ENCODE data around the gene GIMAP6. TPM values are rescaled to one million over a fixed set of nuclear protein-coding genes. Genes with fewer than 3 reads are reported as not detected.

The GIMAP6 gene
- total RNA-seq: 73.6 and 150 TPM in 2 replicates

DNA sequence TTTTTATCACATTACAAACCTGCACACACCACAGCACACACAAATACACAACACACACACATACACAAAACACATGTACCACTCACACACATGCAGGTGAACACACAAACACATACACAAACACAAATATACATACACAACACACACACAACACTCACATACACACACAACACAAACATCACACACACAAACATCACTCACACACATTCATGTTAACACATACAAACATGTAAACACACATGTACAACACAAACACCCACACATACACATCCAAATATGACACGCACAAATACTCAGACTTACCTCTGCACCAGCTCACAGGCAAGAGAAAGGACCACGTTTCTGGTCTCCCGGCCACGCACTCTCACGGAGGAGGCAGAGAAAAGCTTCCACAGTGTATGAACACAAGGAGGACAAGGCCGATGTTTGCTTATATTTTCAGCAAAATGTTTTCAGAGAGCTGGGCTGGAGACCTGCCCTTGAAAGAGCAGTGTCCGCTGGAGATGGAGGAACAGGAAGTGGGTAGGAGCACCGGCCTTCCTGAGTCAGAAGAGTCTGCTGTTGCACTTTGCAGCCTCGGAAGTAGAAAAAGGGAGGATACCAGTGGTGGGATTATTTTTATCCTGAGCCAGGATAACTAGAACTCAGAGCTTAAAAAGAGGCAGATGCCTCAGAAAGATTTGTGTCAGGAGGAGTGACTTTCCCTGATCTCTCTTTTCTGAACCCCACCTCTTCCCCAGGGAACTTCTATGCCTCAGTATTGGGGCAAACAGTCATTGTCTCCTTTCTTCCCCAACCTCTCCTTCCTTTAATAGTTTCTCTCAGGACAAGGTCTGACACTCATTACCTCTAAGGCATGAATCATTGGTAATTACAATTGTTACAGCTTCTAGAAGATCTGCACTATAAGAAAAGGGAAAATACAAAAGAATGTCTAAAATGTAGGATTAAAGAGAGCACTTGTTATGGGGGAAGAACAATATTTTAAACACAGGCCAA lies at the start of gene GIMAP6:
TSS of gene GIMAP6 (minus strand) at position 520 of the 999 bp plus-strand sequence. CDS start 2,243 bp downstream, outside the sequence.

Other genes starting within 250 kb of the GIMAP6 start
- gene GIMAP8, start 181.8 kb downstream of the GIMAP6 start, total RNA-seq: 38.5 and 60.6 TPM in 2 replicates
- gene GIMAP7, start 117.5 kb downstream of the GIMAP6 start, total RNA-seq: 16.2 and 41.9 TPM in 2 replicates
- gene GIMAP4, start 65.0 kb downstream of the GIMAP6 start, total RNA-seq: 135 and 204 TPM in 2 replicates
- 47.5 and 55.9 TPM in 2 replicates for gene GIMAP2, start 53.3 kb upstream of the GIMAP6 start, total RNA-seq
- 12.9 and 14.3 TPM in 2 replicates for gene GIMAP1, start 84.2 kb upstream of the GIMAP6 start, total RNA-seq
- 13.6 and 42.8 TPM in 2 replicates for gene GIMAP5, start 105.0 kb upstream of the GIMAP6 start, total RNA-seq
- 0.09 TPM in 1 of 2 replicates, not detected in the other for gene TMEM176B, start 168.0 kb upstream of the GIMAP6 start, total RNA-seq
- gene TMEM176A, start 168.4 kb upstream of the GIMAP6 start, total RNA-seq: not detected in 2 replicates
- not detected in 2 replicates for gene AOC1, start 220.1 kb upstream of the GIMAP6 start, total RNA-seq

All from endothelial cell of coronary artery (primary cell).